ENCODE data around the gene NTRK1. TPM values are rescaled to one million over a fixed set of nuclear protein-coding genes. Genes with fewer than 3 reads are reported as not detected.

Gene NTRK1
- total RNA-seq, 1 experiment from 2014 or later, result 0.24 TPM

GRCh38 chr1:156881663-156882062, 21.0 kb downstream of the NTRK1 start:
- Mint-ChIP-seq H3K36me3 (ENCODE audit: insufficient read depth in 1 of 3, low read depth in 3 of 3) (no peaks in the 10 kb centered on the region), H3K27me3 (ENCODE audit: low read depth) (peaks cover 76% of the 10 kb centered on the region), H3K4me1 (peaks cover 27 to 51% of the 10 kb centered on the region in 2 experiments), H3K4me3 (no peak overlapping the region), H3K9me3 (no peaks in the 10 kb centered on the region; a peak in 1 of 5 replicates), H3K27ac (no peak overlapping the region)
- Histone ChIP-seq H2BK20ac (ENCODE audit: low read depth, low read length, poor library complexity, severe bottlenecking) (no peak overlapping the region), H3K18ac (ENCODE audit: insufficient read length, low read depth, low read length) (no peak overlapping the region), H3K4ac (ENCODE audit: low read depth, low read length) (no peak overlapping the region), H2BK120ac (ENCODE audit: low read depth, low read length, poor library complexity, severe bottlenecking) (no peak overlapping the region), H4K5ac (ENCODE audit: insufficient read length, low read depth, low read length) (no peak overlapping the region), H2BK15ac (ENCODE audit: low read depth, low read length) (no peak overlapping the region), H3K23ac (ENCODE audit: insufficient read length, low read depth, low read length) (no peak overlapping the region), H2AFZ (ENCODE audit: low read length) (no peak overlapping the region), H3K79me1 (ENCODE audit: insufficient read depth, low read depth, low read length, poor library complexity, severe bottlenecking) (no peaks in the 10 kb centered on the region), H3T11ph (ENCODE audit: low read length) (no peak overlapping the region), H3K27me3 (ENCODE audit: insufficient read depth, low read length) (no peaks in the 10 kb centered on the region; the same call in 1 of the 2 replicates), H3K14ac (ENCODE audit: insufficient read depth, low read length) (no peak overlapping the region), H3K56ac (ENCODE audit: insufficient read length, low read depth, low read length) (no peak overlapping the region), H3K27ac (ENCODE audit: insufficient read length, low read depth, low read length) (no peak overlapping the region), H3K4me1 (ENCODE audit: insufficient read depth, low read length) (peaks cover under 1% of the 10 kb centered on the region; the same call in 1 of the 2 replicates), H3K23me2 (ENCODE audit: insufficient read length, low read depth, low read length, poor library complexity, severe bottlenecking) (no peaks in the 10 kb centered on the region), H3K9ac (ENCODE audit: extremely low read depth, insufficient read length, low read length) (no peak overlapping the region), H2BK5ac (ENCODE audit: insufficient read length, low read length) (no peak overlapping the region), H3K4me2 (ENCODE audit: insufficient read depth, insufficient read length, low read length) (no peak overlapping the region), H4K91ac (ENCODE audit: insufficient read length, low read depth, low read length) (no peak overlapping the region), H2BK12ac (ENCODE audit: insufficient read length, low read depth, low read length) (no peak overlapping the region), H4K8ac (replicated peaks; ENCODE audit: insufficient read length, low read depth, low read length) (no peak overlapping the region), H4K20me1 (ENCODE audit: control insufficient read depth, insufficient read depth, insufficient read length) (no peaks in the 10 kb centered on the region), H3K9me3 (ENCODE audit: control insufficient read depth, low read depth, low read length) (no peaks in the 10 kb centered on the region), H3K79me2 (ENCODE audit: insufficient read depth, low read length) (no peaks in the 10 kb centered on the region), H2AK5ac (ENCODE audit: insufficient read length, low read length) (no peak overlapping the region)
- DNase-seq, result no peak
- no peak for TF ChIP-seq CTCF (conservative IDR thresholded peaks at IDR 0.05)
- WGBS (ENCODE audit: extremely low coverage, insufficient read length, low lambda C conversion rate), result no CpG with 5 or more reads among the region's 4 CpGs

All from H9 (cell line).